GM20431 (cell line): ENCODE results near the gene OLFM3.

Source experiments
- in situ Hi-C: fragments of 300-500 bp; cut with MseI, MboI; formaldehyde crosslinking; loops from one replicate; pipeline ENCODE4 v1.15.0; 2020; ENCODE audit warnings: low sequenced_read_pairs; ENCODE audit not compliant: unreplicated experiment

The OLFM3 gene

GRCh38 chr1:101996825-101997465 is at the start of gene OLFM3:
Gene OLFM3, minus strand, starts transcription at chr1:101996926.
- in situ Hi-C loops, result no loop called here

- in situ Hi-C loops, result no loop called here
Measured at GRCh38 chr1:102045752-102046151, 49.0 kb upstream of the OLFM3 start.

GRCh38 chr1:102032534-102032933 is 35.8 kb upstream of the OLFM3 start:
- in situ Hi-C loops, result no loop called here

DNA sequence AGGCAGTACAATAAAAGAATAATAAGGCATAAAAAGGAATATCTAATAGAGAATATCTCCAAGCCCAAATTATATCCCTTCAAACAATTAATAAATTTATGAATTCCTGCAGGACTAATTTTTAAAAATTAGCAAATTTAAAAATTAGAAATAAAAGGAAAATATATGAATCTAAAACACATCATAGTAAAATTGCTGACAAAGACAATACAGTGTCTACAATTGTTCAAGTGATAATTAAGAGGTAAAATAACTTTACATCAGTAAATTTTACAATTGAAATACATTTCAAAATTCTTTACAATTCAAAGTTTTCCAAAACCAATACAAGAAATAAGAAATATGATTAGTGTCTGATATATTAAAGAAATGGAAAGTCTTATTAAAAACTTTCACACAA is 22.8 kb upstream of the OLFM3 start:
- in situ Hi-C loops, result no loop called here

- in situ Hi-C loops, result no loop called here
Measured at GRCh38 chr1:102015728-102016127, 19.0 kb upstream of the OLFM3 start.

GRCh38 chr1:102002057-102002456 is 5.3 kb upstream of the OLFM3 start:
- in situ Hi-C loops, result no loop called here

- in situ Hi-C loops, result no loop called here
Measured at GRCh38 chr1:101995984-101996745, 561 bp downstream of the OLFM3 start.

DNA sequence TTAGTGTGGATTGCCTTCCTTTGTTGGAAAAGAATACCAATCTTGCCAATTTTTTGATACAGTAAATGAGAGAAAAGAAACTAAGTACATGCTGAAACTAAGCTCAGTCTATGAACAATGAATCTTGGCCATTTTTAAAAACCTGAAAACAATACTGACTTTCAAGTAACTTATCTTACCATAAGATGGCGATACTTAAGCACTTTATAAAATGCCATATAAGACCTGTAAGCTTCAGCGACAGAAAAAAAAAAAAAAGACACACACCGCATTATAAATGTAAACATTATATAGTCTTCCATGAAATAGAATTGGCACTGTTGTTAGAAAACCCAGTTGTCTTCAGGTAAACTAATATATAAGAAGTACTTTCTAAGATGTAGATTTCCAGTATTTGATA is 3.0 kb downstream of the OLFM3 start:
- in situ Hi-C loops, result no loop called here

- in situ Hi-C loops, result no loop called here
Measured at GRCh38 chr1:101992821-101993575, 3.7 kb downstream of the OLFM3 start.

DNA sequence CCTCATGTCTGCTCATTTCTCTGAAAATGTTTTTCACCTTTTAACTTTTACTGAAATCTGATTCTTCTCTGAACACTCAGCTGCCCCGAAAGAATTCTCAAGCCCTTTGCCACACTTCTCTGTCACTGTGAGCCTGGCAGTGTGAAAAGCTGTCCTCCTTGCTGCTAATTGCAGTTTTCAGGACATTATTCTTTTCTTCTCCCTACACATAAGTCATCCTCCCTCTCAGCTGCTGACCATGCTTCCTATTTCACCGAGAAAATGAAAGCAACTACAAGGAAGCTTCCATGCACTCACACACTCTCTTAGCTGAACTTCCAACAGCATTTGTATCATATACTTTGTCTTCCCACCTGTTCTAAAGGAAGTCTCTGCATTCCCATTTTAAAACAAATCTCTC is 15.8 kb downstream of the OLFM3 start:
- in situ Hi-C loops, result no loop called here

DNA sequence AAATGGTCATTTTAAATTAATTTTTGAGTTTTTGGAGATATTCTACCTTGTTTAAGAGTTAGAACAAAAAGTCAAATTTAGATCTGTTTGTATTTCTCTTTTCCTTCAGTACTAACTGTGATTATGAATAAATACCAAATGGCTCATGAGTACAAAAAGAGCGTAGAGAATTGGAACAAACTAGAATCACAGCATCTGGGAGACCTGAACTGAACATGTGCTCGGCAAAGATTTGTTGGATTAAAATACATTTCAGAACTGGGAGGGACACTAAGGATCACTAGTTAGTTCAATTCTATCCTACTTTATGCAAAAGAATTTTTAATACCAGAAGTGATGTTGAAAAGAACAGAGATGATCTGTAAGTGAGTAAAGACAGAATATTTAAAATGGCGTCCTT is 19.5 kb downstream of the OLFM3 start:
- in situ Hi-C loops, result no loop called here

GRCh38 chr1:101976161-101976560 is 20.6 kb downstream of the OLFM3 start:
- in situ Hi-C loops, result no loop called here

GRCh38 chr1:101975371-101975770 is 21.4 kb downstream of the OLFM3 start:
- in situ Hi-C loops, result no loop called here

DNA sequence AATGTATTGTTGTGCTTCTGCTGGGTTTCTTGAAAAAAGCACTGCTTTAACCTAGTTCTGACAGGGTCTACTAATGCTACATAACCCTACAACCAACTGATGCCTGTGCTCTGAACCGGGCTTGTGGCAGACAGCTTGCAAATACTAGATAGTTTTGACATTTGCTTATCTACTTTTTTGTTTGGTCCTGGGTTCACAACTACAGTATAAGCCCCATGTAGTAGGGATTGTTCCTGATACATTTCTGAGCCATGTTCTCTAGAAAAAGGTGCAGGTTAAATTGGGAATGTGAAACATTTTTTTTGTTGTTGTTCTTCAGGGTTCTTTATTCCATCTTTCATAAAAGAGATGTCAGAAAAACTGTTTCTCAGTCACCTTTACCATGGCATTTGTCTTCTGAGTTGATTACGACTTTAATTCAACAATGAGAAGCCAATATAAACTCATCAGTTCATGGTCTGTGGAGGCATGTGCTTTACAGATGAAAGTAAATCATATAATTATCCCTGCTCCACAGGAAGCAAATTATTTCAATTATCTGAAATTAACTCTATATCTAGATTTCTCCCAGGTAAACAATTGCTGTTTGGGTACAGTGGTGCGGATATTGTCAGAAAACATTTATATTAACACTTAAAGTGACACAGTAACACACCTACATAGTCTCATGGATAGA is 22.0 kb downstream of the OLFM3 start:
- in situ Hi-C loops, result no loop called here

DNA sequence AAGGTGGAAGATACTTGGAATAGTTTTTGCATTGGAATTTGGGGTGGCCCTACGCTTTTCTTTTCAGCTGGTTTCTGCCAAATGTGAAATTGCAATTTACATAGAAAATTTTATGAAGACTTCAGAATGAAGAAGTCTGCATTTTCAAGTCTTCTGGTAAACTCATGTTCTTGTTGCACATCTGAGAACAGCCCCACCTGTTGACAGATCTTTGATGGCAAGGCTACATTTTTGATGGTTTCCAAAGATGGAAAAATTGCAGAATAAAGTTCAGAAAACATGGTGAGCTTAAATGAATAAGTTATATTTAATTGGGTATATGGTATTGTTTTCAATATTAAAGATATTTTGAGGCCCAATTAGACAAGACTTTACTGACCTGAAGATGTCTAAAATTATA is 25.4 kb downstream of the OLFM3 start:
- in situ Hi-C loops, result no loop called here

DNA sequence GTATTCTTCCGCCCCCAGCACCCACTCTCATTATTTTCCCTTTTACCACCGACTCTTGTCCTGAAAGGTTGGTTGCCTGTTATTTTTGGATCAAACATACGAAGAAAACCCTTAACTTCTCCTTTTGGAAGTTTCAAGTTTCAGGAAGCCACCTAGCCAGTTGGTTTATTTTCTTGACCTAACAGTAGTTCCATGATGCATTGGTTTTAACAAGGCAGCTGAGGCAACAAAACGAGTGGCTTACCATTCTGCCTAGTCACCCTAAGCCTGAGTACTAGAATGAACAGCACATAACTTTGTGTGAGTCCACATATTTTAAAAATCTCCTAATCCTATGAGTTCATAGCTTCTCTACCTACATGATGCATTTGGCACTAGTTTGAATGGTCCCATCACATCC is 28.9 kb downstream of the OLFM3 start:
- in situ Hi-C loops, result no loop called here

GRCh38 chr1:101965341-101965740 is 31.4 kb downstream of the OLFM3 start:
- in situ Hi-C loops, result no loop called here

GRCh38 chr1:101964708-101965107 is 32.0 kb downstream of the OLFM3 start:
- in situ Hi-C loops, result no loop called here

GRCh38 chr1:101960142-101960541 is 36.6 kb downstream of the OLFM3 start:
- in situ Hi-C loops, result no loop called here

DNA sequence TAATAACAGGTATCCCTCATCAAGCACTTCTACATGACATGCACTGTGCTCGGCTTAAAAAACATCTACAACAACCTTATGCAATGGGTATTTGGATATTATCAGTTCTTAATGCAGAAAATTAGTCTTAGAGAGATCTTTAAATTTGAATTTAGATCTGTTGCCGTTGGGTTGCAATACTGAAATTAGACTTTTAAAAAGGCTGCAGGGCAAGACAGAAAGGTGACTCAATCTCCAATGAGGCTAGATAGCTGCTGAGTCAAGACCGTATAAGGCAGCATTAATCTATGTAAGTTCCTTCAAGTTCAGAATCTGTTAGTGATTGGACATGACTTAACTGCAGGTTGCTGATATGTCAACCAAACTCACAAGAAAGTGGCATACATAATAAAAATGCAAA is 37.3 kb downstream of the OLFM3 start:
- in situ Hi-C loops, result no loop called here

GRCh38 chr1:101957771-101958170 is 39.0 kb downstream of the OLFM3 start:
- in situ Hi-C loops, result no loop called here
